ENCODE measurements around the gene PFDN6.

PFDN6 gene

GRCh38 chr6:33294086-33294823, 4.9 kb downstream of the PFDN6 start:
- in situ Hi-C loops (cut with HindIII; ENCODE audit: low sequenced_read_pairs), result no loop called here

- in situ Hi-C loops (cut with HindIII; ENCODE audit: low sequenced_read_pairs), result no loop called here
Measured at GRCh38 chr6:33295621-33296369, 6.4 kb downstream of the PFDN6 start.

- in situ Hi-C loops (cut with HindIII; ENCODE audit: low sequenced_read_pairs), result no loop called here
Measured at GRCh38 chr6:33296797-33297405, 7.5 kb downstream of the PFDN6 start.

- in situ Hi-C loops (cut with HindIII; ENCODE audit: low sequenced_read_pairs), result no loop called here
Measured at GRCh38 chr6:33297406-33297955, 8.1 kb downstream of the PFDN6 start.

- in situ Hi-C loops (cut with HindIII; ENCODE audit: low sequenced_read_pairs), result no loop called here
Measured at GRCh38 chr6:33297956-33298772, 8.8 kb downstream of the PFDN6 start.

GRCh38 chr6:33298773-33299236, 9.4 kb downstream of the PFDN6 start, which contains the start of gene RGL2:
Gene RGL2 (minus strand): TSS chr6:33298942. CDS start chr6:33298610, 332 bp downstream.
- in situ Hi-C loops (cut with HindIII; ENCODE audit: low sequenced_read_pairs), result no loop called here

- in situ Hi-C loops (cut with HindIII; ENCODE audit: low sequenced_read_pairs), result no loop called here
Measured at GRCh38 chr6:33299237-33299944, 10.0 kb downstream of the PFDN6 start.

- in situ Hi-C loops (cut with HindIII; ENCODE audit: low sequenced_read_pairs), result no loop called here
Measured at GRCh38 chr6:33301877-33302276, 12.5 kb downstream of the PFDN6 start.

GRCh38 chr6:33304216-33304615, 14.8 kb downstream of the PFDN6 start:
- in situ Hi-C loops (cut with HindIII; ENCODE audit: low sequenced_read_pairs), result no loop called here

GRCh38 chr6:33305052-33305451, 15.7 kb downstream of the PFDN6 start:
- in situ Hi-C loops (cut with HindIII; ENCODE audit: low sequenced_read_pairs), result no loop called here

GRCh38 chr6:33306356-33306755, 17.0 kb downstream of the PFDN6 start:
- in situ Hi-C loops (cut with HindIII; ENCODE audit: low sequenced_read_pairs), result no loop called here

- in situ Hi-C loops (cut with HindIII; ENCODE audit: low sequenced_read_pairs), result no loop called here
Measured at GRCh38 chr6:33312361-33313104, 23.1 kb downstream of the PFDN6 start.

- in situ Hi-C loops (cut with HindIII; ENCODE audit: low sequenced_read_pairs), result no loop called here
Measured at GRCh38 chr6:33313105-33313708, 23.8 kb downstream of the PFDN6 start.

- in situ Hi-C loops (cut with HindIII; ENCODE audit: low sequenced_read_pairs), result no loop called here
Measured at GRCh38 chr6:33313709-33314514, 24.5 kb downstream of the PFDN6 start, which contains the start of gene TAPBP. Gene TAPBP (minus strand): TSS chr6:33314078. CDS start chr6:33314041, 37 bp downstream.

GRCh38 chr6:33314515-33314942, 25.1 kb downstream of the PFDN6 start:
- in situ Hi-C loops (cut with HindIII; ENCODE audit: low sequenced_read_pairs), result no loop called here

- in situ Hi-C loops (cut with HindIII; ENCODE audit: low sequenced_read_pairs), result no loop called here
Measured at GRCh38 chr6:33314943-33315792, 25.8 kb downstream of the PFDN6 start.

All from endothelial cell of hepatic sinusoid (primary cell).